ENCODE data around the gene FBXO44. TPM values are rescaled to one million over a fixed set of nuclear protein-coding genes. Genes with fewer than 3 reads are reported as not detected.

The FBXO44 gene
- polyA plus RNA-seq, 2 of the 4 experiments (the other 2 are of a cell fraction): 10.4 to 26.9 TPM

DNA sequence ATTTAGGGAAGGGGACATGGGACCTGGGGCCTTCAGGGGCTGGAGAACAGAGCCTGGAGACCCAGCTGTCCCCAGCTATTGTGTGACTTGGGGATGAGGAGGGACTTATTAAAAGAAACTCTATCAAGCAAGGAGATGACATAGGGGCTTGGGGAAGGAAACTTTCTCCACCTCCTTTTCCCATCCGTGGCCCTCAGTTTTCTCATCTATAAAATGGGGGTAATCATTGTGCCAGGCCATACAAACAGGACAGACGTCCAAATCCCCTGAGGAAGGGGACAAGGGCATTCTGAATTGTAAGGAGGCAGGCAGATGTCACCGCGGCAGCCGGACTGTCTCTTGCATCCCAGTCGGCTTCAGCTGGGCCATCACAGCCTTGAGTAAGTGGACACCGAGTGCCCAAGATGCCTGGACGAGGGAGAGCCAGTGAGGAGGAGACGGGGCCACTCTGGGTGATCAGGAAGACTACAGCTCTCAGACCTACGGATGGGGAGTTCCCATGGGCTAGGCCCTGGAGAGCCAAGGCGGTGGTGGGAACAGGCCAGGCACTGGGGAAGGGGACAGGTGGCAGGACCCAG is 2.4 kb upstream of the FBXO44 start:
- 83% methylated on average over 8 of the region's 11 CpGs for WGBS (ENCODE audit: missing lambda C conversion rate)
- CTCF ChIA-PET: interaction anchor here (0.7 to 7.9 kb wide), 6 partner anchors 10 to 615 kb away, joined by 3 to 107 read pairs (median 6); no protein-coding TSS in a partner anchor
- no peak overlapping the region for H3K27ac ChIP-seq
- POLR2A ChIA-PET: no interaction called here
- H3K4me3 ChIP-seq: no peak overlapping the region
- no peak overlapping the region for H3K4me2 ChIP-seq
- no peaks in the 10 kb centered on the region for H3K9me3 ChIP-seq
- DNase-seq (ENCODE audit: low read depth in 1 of 2, low spot score in 1 of 2) (no peak), ATAC-seq (no peak), FAIRE-seq (no peak)
- TF ChIP-seq GATA3 (IDR thresholded peaks at IDR 0.05; ENCODE audit: borderline replicate concordance): no peak
- peaks cover 21% of the 10 kb centered on the region for H3K4me1 ChIP-seq

DNA sequence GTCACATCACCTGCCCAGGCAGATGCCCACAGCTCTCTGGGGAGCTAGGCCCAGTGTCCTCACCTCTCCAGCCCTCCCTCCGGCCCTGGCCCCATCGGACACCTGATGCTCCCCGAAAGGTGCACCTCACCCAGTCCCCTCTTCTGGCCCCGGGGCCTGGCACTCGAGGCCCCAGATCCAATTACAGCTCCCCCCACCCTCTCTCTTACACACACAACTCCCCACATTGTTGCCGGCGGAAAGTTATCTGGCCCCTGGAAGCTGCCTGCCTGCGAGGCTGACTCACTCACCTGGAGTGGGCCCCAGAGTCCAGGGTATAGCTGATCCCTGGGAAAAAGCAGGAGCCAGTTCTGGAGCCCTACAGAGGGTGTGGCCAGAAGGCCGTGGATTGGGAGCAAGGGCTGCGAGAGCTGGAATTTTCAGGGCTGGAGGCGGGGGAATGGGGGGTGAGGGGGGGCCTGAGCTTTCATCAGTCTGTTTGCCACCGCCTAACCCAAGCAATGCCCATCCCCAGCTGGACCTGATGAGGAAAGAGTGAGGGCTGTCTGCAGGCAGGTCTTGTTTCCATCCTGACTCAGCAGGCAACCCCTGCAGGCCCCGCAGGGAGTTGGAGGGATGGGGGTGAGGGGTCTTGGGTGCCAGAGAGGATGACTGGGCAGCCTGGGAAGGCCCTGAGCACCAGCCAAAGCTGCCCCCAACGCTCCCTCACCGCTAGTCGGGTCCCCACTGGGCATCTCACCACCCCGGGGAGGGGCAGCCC is 1.4 kb upstream of the FBXO44 start:
- no peak for TF ChIP-seq RNF2 (IDR thresholded peaks at IDR 0.05; ENCODE audit: borderline replicate concordance, low read depth)
- TF ChIP-seq HEYL (CRISPR knock-in tag; IDR thresholded peaks at IDR 0.05): no peak
- no peak for TF ChIP-seq RFX5 (IDR thresholded peaks at IDR 0.05)
- no peak for TF ChIP-seq EHMT2 (IDR thresholded peaks at IDR 0.05; ENCODE audit: low read depth)
- TF ChIP-seq KDM5A (IDR thresholded peaks at IDR 0.05): no peak
- TF ChIP-seq EHF (CRISPR knock-in tag; IDR thresholded peaks at IDR 0.05): no peak
- no peak for TF ChIP-seq FOSL2 (IDR thresholded peaks at IDR 0.05)
- no peak for TF ChIP-seq FOSL2 (CRISPR knock-in tag; IDR thresholded peaks at IDR 0.05)
- FAIRE-seq: no peak
- Histone ChIP-seq H3K4me2 (peak overlapping the region; percentile 94), H3K4me3 (peak overlapping the region; percentile 88; the same call in 2 of the 3 replicates), H3K4me1 (peaks cover 21% of the 10 kb centered on the region), H3K9me3 (no peaks in the 10 kb centered on the region), H3K27ac (peak overlapping the region in 1 of 2 experiments; percentile 91; a peak in 3 of 6 replicates)
- ATAC-seq: peak in 1 of 2 experiments; percentile 11; a peak in 3 of 6 replicates
- ChIA-PET POLR2A (interaction anchor here (0.6 kb wide), 1 partner anchor 398 kb away, joined by 6 read pairs; no protein-coding TSS in a partner anchor), CTCF (interaction anchor here (0.9 to 7.9 kb wide), 9 partner anchors 8 to 616 kb away, joined by 3 to 107 read pairs (median 4); partner anchors contain the start of gene FBXO6)
- 84% methylated on average over 9 of the region's 17 CpGs for WGBS (ENCODE audit: missing lambda C conversion rate)
- DNase-seq (ENCODE audit: low read depth in 1 of 2, low spot score in 1 of 2): no peak

DNA sequence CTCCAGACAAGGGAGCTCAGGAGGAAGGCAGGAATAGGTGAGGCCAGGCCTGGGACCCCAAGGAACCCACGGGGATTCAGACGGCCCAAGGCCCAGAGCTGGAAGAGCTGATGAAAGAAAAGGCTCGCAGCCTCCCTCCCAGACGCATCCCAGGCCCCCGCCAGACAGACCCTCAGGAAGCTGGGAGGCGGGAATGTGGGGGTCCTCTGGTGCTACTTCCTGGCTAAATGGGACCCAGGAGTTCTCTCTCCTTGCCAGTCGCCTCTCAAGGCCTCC is 878 bp upstream of the FBXO44 start:
- no peak for FAIRE-seq
- no peak for ATAC-seq
- no peak for DNase-seq (ENCODE audit: low read depth in 1 of 2, low spot score in 1 of 2)
- H3K4me3 ChIP-seq: peak overlapping the region; percentile 88
- H3K9me3 ChIP-seq: no peaks in the 10 kb centered on the region
- peaks cover 21% of the 10 kb centered on the region for H3K4me1 ChIP-seq
- TF ChIP-seq NR3C1 (IDR thresholded peaks at IDR 0.05) (no peak), ZSCAN20 (CRISPR knock-in tag; IDR thresholded peaks at IDR 0.05) (no peak), NPAS2 (CRISPR knock-in tag; IDR thresholded peaks at IDR 0.05; ENCODE audit: borderline replicate concordance) (no peak)
- TF ChIP-seq, protein P1, sequence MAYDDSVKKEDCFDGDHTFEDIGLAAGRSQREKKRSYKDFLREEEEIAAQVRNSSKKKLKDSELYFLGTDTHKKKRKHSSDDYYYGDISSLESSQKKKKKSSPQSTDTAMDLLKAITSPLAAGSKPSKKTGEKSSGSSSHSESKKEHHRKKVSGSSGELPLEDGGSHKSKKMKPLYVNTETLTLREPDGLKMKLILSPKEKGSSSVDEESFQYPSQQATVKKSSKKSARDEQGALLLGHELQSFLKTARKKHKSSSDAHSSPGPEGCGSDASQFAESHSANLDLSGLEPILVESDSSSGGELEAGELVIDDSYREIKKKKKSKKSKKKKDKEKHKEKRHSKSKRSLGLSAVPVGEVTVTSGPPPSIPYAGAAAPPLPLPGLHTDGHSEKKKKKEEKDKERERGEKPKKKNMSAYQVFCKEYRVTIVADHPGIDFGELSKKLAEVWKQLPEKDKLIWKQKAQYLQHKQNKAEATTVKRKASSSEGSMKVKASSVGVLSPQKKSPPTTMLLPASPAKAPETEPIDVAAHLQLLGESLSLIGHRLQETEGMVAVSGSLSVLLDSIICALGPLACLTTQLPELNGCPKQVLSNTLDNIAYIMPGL (CRISPR knock-in tag; IDR thresholded peaks at IDR 0.05; ENCODE audit: borderline replicate concordance): no peak
- peak overlapping the region; percentile 77 to 91; a peak in 5 of 6 replicates for H3K27ac ChIP-seq
- no CpG with 5 or more reads among the region's 7 CpGs for WGBS (ENCODE audit: missing lambda C conversion rate)
- POLR2A ChIA-PET: no interaction called here
- peak overlapping the region; percentile 94 for H3K4me2 ChIP-seq
- CTCF ChIA-PET: interaction anchor here (0.9 to 7.9 kb wide), 7 partner anchors 9 to 590 kb away, joined by 3 to 107 read pairs (median 4); partner anchors contain the start of gene FBXO6

- FAIRE-seq: no peak
- TF ChIP-seq, protein P2, sequence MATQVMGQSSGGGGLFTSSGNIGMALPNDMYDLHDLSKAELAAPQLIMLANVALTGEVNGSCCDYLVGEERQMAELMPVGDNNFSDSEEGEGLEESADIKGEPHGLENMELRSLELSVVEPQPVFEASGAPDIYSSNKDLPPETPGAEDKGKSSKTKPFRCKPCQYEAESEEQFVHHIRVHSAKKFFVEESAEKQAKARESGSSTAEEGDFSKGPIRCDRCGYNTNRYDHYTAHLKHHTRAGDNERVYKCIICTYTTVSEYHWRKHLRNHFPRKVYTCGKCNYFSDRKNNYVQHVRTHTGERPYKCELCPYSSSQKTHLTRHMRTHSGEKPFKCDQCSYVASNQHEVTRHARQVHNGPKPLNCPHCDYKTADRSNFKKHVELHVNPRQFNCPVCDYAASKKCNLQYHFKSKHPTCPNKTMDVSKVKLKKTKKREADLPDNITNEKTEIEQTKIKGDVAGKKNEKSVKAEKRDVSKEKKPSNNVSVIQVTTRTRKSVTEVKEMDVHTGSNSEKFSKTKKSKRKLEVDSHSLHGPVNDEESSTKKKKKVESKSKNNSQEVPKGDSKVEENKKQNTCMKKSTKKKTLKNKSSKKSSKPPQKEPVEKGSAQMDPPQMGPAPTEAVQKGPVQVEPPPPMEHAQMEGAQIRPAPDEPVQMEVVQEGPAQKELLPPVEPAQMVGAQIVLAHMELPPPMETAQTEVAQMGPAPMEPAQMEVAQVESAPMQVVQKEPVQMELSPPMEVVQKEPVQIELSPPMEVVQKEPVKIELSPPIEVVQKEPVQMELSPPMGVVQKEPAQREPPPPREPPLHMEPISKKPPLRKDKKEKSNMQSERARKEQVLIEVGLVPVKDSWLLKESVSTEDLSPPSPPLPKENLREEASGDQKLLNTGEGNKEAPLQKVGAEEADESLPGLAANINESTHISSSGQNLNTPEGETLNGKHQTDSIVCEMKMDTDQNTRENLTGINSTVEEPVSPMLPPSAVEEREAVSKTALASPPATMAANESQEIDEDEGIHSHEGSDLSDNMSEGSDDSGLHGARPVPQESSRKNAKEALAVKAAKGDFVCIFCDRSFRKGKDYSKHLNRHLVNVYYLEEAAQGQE (IDR thresholded peaks at IDR 0.05): no peak
- TF ChIP-seq KDM1A (IDR thresholded peaks at IDR 0.05; ENCODE audit: low read depth) (no peak), FOSB (CRISPR knock-in tag; IDR thresholded peaks at IDR 0.05) (no peak), SREBF2 (IDR thresholded peaks at IDR 0.05) (no peak)
- TF ChIP-seq, protein P1 (CRISPR knock-in tag; IDR thresholded peaks at IDR 0.05; ENCODE audit: borderline replicate concordance): no peak
These were observed 497 bp downstream of the FBXO44 start for GRCh38 chr1:11654939-11655808.

More at GRCh38 chr1:11654939-11655808, 497 bp downstream of the FBXO44 start:
- POLR2A ChIA-PET: interaction anchor here (0.6 to 0.7 kb wide), 2 partner anchors 82 to 542 kb away, joined by 4 to 6 read pairs; no protein-coding TSS in a partner anchor
- ATAC-seq: no peak; a peak in 1 of 6 replicates
- Histone ChIP-seq H3K9me3 (no peaks in the 10 kb centered on the region), H3K27ac (peak overlapping the region; percentile 77 to 91), H3K4me2 (peak overlapping the region; percentile 94), H3K4me3 (peak overlapping the region; percentile 88), H3K4me1 (peaks cover 17% of the 10 kb centered on the region)
- WGBS (ENCODE audit: missing lambda C conversion rate): 11% methylated on average over 19 of the region's 45 CpGs
- CTCF ChIA-PET: interaction anchor here (0.6 to 1.6 kb wide), 7 partner anchors 9 to 617 kb away, joined by 3 to 7 read pairs (median 3); partner anchors contain the start of gene FBXO6
- no peak for DNase-seq (ENCODE audit: low read depth in 1 of 2, low spot score in 1 of 2)
